ENCODE results near the gene ACTR5.
A peak's percentile ranks its signal among the peaks of the same experiment; 100 is the strongest.

GRCh38 chr20:38728191-38728781, 20.0 kb upstream of the ACTR5 start:
- TF ChIP-seq EZH2 (IDR thresholded peaks at IDR 0.05; ENCODE audit: low read length, missing control alignments): peak; percentile 69
- no peak for TF ChIP-seq CTCF (conservative IDR thresholded peaks at IDR 0.05 in 1 of 2, IDR thresholded peaks at IDR 0.05 in 1 of 2; ENCODE audit: low read depth in 1 of 2, low read length in 2 of 2)

Data from fibroblast of lung (primary cell).